PFSK-1 (cell line): ENCODE data around the gene PIEZO2.

Source experiments
- POLR2AphosphoS5 ChIP-seq: IDR thresholded peaks from 2 replicates; pipeline ENCODE4 v1.6.1; 2012; ENCODE audit warnings: low read depth, mild to moderate bottlenecking, control low read depth, low read length, moderate library complexity
- SIN3A ChIP-seq: IDR thresholded peaks from 2 replicates; pipeline ENCODE4 v1.6.1; 2012; ENCODE audit warnings: mild to moderate bottlenecking, low read length, moderate library complexity, borderline replicate concordance; ENCODE audit not compliant: insufficient read depth
- TF ChIP-seq, protein P1 (sequence below), 2 experiments: IDR thresholded peaks; 2 replicates each; pipeline versions ENCODE4 v1.6.1 to v1.8.0; 2011 to 2012; ENCODE audit warnings: low read depth in 2 of 2, low read length in 2 of 2, control low read depth in 1 of 2, inconsistent platforms in 1 of 2, mild to moderate bottlenecking in 1 of 2, moderate library complexity in 1 of 2; ENCODE audit not compliant: insufficient read depth in 1 of 2

DNA sequence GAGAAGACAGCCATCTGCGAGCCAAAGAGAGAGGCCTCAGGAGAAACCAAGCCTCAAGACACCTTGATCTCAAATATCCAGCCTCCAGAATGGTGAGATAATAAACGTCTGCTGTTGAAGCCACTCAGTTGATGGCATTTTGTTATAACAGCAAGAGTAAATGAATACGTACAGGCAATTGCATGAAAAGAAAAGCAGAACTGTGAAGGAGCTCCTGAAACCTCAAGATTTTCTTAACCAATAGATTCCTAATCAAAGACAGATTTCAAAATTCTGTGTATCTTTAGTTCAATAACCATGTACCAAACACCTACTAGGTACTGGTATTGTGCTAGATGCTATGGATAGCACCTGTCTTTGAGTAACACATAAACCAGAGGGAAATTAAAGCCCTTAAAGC lies 139.5 kb downstream of the PIEZO2 start:
- no peak for TF ChIP-seq POLR2AphosphoS5
- no peak for TF ChIP-seq SIN3A
- TF ChIP-seq, protein P1, sequence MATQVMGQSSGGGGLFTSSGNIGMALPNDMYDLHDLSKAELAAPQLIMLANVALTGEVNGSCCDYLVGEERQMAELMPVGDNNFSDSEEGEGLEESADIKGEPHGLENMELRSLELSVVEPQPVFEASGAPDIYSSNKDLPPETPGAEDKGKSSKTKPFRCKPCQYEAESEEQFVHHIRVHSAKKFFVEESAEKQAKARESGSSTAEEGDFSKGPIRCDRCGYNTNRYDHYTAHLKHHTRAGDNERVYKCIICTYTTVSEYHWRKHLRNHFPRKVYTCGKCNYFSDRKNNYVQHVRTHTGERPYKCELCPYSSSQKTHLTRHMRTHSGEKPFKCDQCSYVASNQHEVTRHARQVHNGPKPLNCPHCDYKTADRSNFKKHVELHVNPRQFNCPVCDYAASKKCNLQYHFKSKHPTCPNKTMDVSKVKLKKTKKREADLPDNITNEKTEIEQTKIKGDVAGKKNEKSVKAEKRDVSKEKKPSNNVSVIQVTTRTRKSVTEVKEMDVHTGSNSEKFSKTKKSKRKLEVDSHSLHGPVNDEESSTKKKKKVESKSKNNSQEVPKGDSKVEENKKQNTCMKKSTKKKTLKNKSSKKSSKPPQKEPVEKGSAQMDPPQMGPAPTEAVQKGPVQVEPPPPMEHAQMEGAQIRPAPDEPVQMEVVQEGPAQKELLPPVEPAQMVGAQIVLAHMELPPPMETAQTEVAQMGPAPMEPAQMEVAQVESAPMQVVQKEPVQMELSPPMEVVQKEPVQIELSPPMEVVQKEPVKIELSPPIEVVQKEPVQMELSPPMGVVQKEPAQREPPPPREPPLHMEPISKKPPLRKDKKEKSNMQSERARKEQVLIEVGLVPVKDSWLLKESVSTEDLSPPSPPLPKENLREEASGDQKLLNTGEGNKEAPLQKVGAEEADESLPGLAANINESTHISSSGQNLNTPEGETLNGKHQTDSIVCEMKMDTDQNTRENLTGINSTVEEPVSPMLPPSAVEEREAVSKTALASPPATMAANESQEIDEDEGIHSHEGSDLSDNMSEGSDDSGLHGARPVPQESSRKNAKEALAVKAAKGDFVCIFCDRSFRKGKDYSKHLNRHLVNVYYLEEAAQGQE (IDR thresholded peaks at IDR 0.05; ENCODE audit: insufficient read depth in 1 of 2, low read depth in 2 of 2, low read length in 2 of 2) = no peak
